ENCODE results near the gene RNASE4.

The RNASE4 gene

DNA sequence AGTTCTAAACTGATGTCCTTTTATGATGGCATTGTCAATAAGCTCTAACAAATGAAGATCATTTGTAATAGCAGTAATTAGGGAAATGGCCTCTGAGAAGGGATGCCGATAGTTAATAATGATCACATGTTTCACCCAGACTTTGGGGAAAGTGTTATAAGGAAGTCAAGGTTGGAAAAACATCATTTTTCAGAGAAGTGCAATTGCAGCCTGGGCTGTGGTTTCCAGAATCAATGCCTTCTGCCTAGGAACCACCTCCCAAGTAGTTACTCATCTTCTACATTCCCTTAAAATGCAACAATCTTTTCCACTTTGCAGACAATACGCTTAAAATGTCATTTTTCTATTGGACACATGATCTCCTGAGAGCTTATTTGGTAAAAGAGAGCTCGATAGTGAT, 62.2 kb downstream of the RNASE4 start:
- DNase-seq, result no peak

GRCh38 chr14:20748439-20748838, 64.1 kb downstream of the RNASE4 start:
- no peak for DNase-seq

GRCh38 chr14:20750194-20750593, 65.8 kb downstream of the RNASE4 start:
- DNase-seq, result no peak

Measured in activated CD8-positive, alpha-beta memory T cell treated with anti-CD3 and anti-CD28 coated beads for 24 hours (primary cell).